ENCODE results near the gene EDC4.
"Not testable (repeated sequence)": the region's sequence is repeated elsewhere in the genome, so short reads cannot be mapped to it uniquely, and the experiment has no call there.

The EDC4 gene

GRCh38 chr16:67872631-67873434 is at the start of gene EDC4:
EDC4 (plus strand) TSS chr16:67873052; CDS start chr16:67873262, 210 bp downstream.
- peak; percentile 42 for DNase-seq

GRCh38 chr16:67825119-67825518 is 47.7 kb upstream of the EDC4 start:
- no peak for DNase-seq

- no peak for DNase-seq
Measured at GRCh38 chr16:67825906-67826305, 46.9 kb upstream of the EDC4 start.

GRCh38 chr16:67828651-67829050 is 44.2 kb upstream of the EDC4 start:
- DNase-seq = no peak

GRCh38 chr16:67833030-67833414 is 39.8 kb upstream of the EDC4 start:
- DNase-seq = no peak

- peak; percentile 88 for DNase-seq
Measured at GRCh38 chr16:67833415-67834241, 39.2 kb upstream of the EDC4 start.

GRCh38 chr16:67834242-67834614 is 38.6 kb upstream of the EDC4 start:
- DNase-seq = no peak

- DNase-seq = not testable (repeated sequence)
Measured at GRCh38 chr16:67837190-67837589, 35.7 kb upstream of the EDC4 start.

- DNase-seq = no peak
Measured at GRCh38 chr16:67837811-67838210, 35.0 kb upstream of the EDC4 start.

GRCh38 chr16:67841198-67841815 is 31.5 kb upstream of the EDC4 start:
- no peak for DNase-seq

- DNase-seq = peak; percentile 95
Measured at GRCh38 chr16:67841816-67842508, 30.9 kb upstream of the EDC4 start, which contains the start of gene THAP11. THAP11 (plus strand) TSS chr16:67842320; CDS start chr16:67842555, 235 bp downstream.

- peak; percentile 41 for DNase-seq
Measured at GRCh38 chr16:67842509-67843342, 30.1 kb upstream of the EDC4 start.

GRCh38 chr16:67843343-67843765 is 29.5 kb upstream of the EDC4 start:
- DNase-seq = no peak

- DNase-seq = no peak
Measured at GRCh38 chr16:67844497-67844896, 28.4 kb upstream of the EDC4 start.

GRCh38 chr16:67845291-67846062 is 27.4 kb upstream of the EDC4 start:
- DNase-seq = no peak

- no peak for DNase-seq
Measured at GRCh38 chr16:67846063-67846319, 26.9 kb upstream of the EDC4 start.

GRCh38 chr16:67846320-67847063 is 26.4 kb upstream of the EDC4 start, which contains the start of gene NUTF2:
NUTF2 (plus strand) TSS chr16:67846933; CDS start chr16:67865131, 18,198 bp downstream.
- DNase-seq = peak; percentile 96

GRCh38 chr16:67847064-67847861 is 25.6 kb upstream of the EDC4 start, which contains the start of gene CENPT:
CENPT (minus strand) TSS chr16:67847693; CDS start chr16:67833859, 13,834 bp downstream.
- no peak for DNase-seq

GRCh38 chr16:67848118-67848517 is 24.7 kb upstream of the EDC4 start:
- DNase-seq = no peak

Measured in KG1 (cell line).